ENCODE data around the gene CTXN1.
A peak's percentile ranks its signal among the peaks of the same experiment; 100 is the strongest.

The CTXN1 gene

DNA sequence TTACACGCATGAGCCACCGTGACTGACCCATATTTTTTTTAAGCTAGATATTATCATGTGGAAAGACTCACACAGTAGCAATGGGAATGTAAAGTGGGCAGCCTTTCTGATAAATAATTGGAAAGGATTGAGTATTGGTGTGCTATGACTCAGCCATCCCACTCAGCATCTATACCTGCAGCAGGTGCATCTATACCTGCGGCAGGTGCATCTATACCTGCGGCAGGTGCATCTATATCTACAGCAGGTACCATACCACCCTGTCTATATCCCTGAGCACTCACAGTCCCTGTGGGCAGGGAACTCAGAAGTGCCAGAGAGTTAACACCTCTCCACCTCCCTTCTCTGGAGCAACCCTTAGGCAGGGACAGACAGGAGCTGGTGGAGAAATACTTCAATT is 42.8 kb downstream of the CTXN1 start:
- CTCF ChIA-PET, result interaction anchor here (0.7 to 2.5 kb wide), 2 partner anchors 14 to 26 kb away, joined by 3 to 10 read pairs; no protein-coding TSS in a partner anchor
- POLR2A ChIA-PET, result interaction anchor here (0.8 to 1.1 kb wide), 2 partner anchors 15 to 17 kb away, joined by 3 read pairs; no protein-coding TSS in a partner anchor
- DNase-seq (ENCODE audit: extremely low spot score), result no peak
- TF ChIP-seq SP1 (IDR thresholded peaks at IDR 0.05), result no peak
- TF ChIP-seq SUZ12 (IDR thresholded peaks at IDR 0.05), result no peak
- TF ChIP-seq TARDBP (IDR thresholded peaks at IDR 0.05), result no peak
- TF ChIP-seq PKNOX1 (IDR thresholded peaks at IDR 0.05), result no peak
- no peak for TF ChIP-seq FOXM1 (IDR thresholded peaks at IDR 0.05; ENCODE audit: borderline replicate concordance)
- no peak for TF ChIP-seq BHLHE40 (IDR thresholded peaks at IDR 0.05; ENCODE audit: borderline replicate concordance)
- TF ChIP-seq CTBP1 (IDR thresholded peaks at IDR 0.05; ENCODE audit: borderline replicate concordance), result peak; percentile 13; the same call in 1 of the 2 replicates
- no peak for TF ChIP-seq FOXK2 (IDR thresholded peaks at IDR 0.05)

DNA sequence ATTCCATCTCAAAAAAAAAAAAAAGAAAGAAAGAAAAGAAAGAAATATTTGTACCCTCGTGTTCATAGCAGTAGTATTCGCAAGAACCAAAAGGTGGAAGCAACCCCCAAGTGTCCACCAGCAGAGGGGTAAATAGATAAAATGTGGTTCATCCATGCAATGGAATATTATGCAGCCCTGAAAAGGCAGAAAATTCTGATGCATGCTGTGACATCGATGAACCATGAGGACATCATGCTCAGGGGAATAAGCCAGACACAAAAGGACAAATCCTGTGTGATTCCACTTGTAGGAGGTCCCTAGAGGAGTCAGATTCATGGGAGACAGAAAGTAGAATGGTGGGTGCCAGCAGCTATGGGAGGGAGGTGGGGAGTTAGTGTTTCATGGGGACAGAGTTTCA is 44.0 kb downstream of the CTXN1 start:
- POLR2A ChIA-PET, result interaction anchor here (1.2 kb wide), 1 partner anchor 62 kb away, joined by 3 read pairs; the partner anchor contains the start of gene TIMM44
- no peak for DNase-seq (ENCODE audit: extremely low spot score)
- TF ChIP-seq SP1 (IDR thresholded peaks at IDR 0.05), result no peak
- TF ChIP-seq NFRKB (IDR thresholded peaks at IDR 0.05), result no peak
- TF ChIP-seq L3MBTL2 (conservative IDR thresholded peaks at IDR 0.05), result no peak
- no peak for TF ChIP-seq FOXM1 (IDR thresholded peaks at IDR 0.05; ENCODE audit: borderline replicate concordance)
- TF ChIP-seq TARDBP (IDR thresholded peaks at IDR 0.05), result no peak
- no peak for TF ChIP-seq CTBP1 (IDR thresholded peaks at IDR 0.05; ENCODE audit: borderline replicate concordance)
- no peak for TF ChIP-seq FOXK2 (IDR thresholded peaks at IDR 0.05)
- no peak for TF ChIP-seq LEF1 (IDR thresholded peaks at IDR 0.05; ENCODE audit: borderline replicate concordance)
- no peak for TF ChIP-seq ARNT (IDR thresholded peaks at IDR 0.05)
- TF ChIP-seq HDGF (IDR thresholded peaks at IDR 0.05; ENCODE audit: borderline replicate concordance), result no peak
- no peak for TF ChIP-seq FOXA1 (IDR thresholded peaks at IDR 0.05)
- TF ChIP-seq SUZ12 (IDR thresholded peaks at IDR 0.05), result no peak
- TF ChIP-seq BHLHE40 (IDR thresholded peaks at IDR 0.05; ENCODE audit: borderline replicate concordance), result no peak
- no peak for TF ChIP-seq ELF4 (IDR thresholded peaks at IDR 0.05)
- CTCF ChIA-PET, result interaction anchor here (2.5 kb wide), 1 partner anchor 12 kb away, joined by 10 read pairs; no protein-coding TSS in a partner anchor

DNA sequence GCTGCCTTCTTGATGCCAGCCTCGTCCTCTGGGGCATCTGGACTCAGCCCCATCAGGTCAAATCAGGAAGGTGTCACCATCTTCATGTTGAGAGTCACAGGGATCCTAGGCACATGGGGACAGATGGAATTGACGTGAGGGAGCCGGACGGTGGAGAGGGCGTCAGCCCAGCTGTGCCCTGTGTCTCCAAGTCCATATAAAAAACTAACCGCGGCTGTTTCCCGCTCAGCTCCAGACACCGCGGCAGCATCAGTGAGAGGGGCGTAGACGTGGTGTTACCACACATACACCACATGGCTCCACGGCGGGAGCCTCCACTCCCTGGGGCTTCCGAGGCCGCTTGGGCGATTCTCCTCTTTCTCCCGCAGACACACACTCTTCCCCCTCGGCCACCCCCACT is 46.1 kb downstream of the CTXN1 start:
- no peak for TF ChIP-seq LEF1 (IDR thresholded peaks at IDR 0.05; ENCODE audit: borderline replicate concordance)
- no peak for TF ChIP-seq PKNOX1 (IDR thresholded peaks at IDR 0.05)
- TF ChIP-seq ARNT (IDR thresholded peaks at IDR 0.05), result no peak
- no peak for TF ChIP-seq SUZ12 (IDR thresholded peaks at IDR 0.05)
- no peak for TF ChIP-seq NFRKB (IDR thresholded peaks at IDR 0.05)
- no peak for TF ChIP-seq ELF4 (IDR thresholded peaks at IDR 0.05)
- no peak for TF ChIP-seq BHLHE40 (IDR thresholded peaks at IDR 0.05; ENCODE audit: borderline replicate concordance)
- no peak for TF ChIP-seq SP1 (IDR thresholded peaks at IDR 0.05)
- TF ChIP-seq TARDBP (IDR thresholded peaks at IDR 0.05), result no peak
- TF ChIP-seq HDGF (IDR thresholded peaks at IDR 0.05; ENCODE audit: borderline replicate concordance), result no peak
- no peak for TF ChIP-seq FOXM1 (IDR thresholded peaks at IDR 0.05; ENCODE audit: borderline replicate concordance)
- TF ChIP-seq CTBP1 (IDR thresholded peaks at IDR 0.05; ENCODE audit: borderline replicate concordance), result no peak
- TF ChIP-seq L3MBTL2 (conservative IDR thresholded peaks at IDR 0.05), result no peak
- TF ChIP-seq FOXA1 (IDR thresholded peaks at IDR 0.05), result no peak
- TF ChIP-seq ZNF384 (IDR thresholded peaks at IDR 0.05), result no peak
- TF ChIP-seq FOXK2 (IDR thresholded peaks at IDR 0.05), result no peak
- DNase-seq (ENCODE audit: extremely low spot score), result no peak
- CTCF ChIA-PET, result interaction anchor here (0.9 kb wide), 1 partner anchor 24 kb away, joined by 3 read pairs; the partner anchor contains the start of gene MAP2K7

DNA sequence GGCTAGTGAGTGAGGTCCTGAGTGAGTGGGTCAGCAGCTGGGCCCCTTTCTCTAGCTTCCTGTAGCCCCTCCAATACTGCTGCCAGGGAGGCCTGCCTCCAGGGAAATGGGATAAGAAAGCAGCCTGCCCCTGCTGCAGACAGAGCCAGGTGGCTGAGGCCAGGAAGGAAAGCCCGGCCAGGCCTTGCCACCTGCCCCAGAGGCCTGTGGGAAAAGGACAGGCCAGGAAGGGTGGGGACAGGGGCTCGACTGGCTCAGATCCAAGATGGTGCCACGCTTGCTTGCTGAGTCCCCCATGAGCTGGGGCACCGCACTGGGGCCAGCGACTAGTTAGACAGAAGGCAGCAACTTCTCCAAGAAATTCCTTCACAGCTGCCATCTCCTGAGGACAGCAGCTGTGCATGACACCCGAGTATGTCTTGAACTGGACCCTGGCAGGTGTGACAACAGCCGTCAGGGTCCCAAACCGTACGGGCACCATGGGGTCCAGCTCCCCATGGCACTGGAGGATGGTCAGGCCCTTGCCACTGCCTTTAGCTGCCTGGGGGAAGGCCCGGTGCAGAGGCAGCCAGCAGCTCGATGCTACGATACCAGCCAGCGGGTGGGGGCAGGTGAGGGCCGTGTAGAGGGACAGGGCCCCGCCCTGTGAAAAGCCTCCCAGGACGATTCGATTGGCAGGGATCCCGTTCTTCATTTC is 46.7 kb downstream of the CTXN1 start:
- ChIA-PET CTCF (interaction anchor here (0.9 kb wide), 1 partner anchor 24 kb away, joined by 3 read pairs; the partner anchor contains the start of gene MAP2K7), POLR2A (interaction anchor here (0.8 kb wide), 1 partner anchor 65 kb away, joined by 4 read pairs; no protein-coding TSS in a partner anchor)
- TF ChIP-seq PKNOX1 (IDR thresholded peaks at IDR 0.05), result no peak
- TF ChIP-seq L3MBTL2 (conservative IDR thresholded peaks at IDR 0.05), result no peak
- no peak for TF ChIP-seq TARDBP (IDR thresholded peaks at IDR 0.05)
- no peak for TF ChIP-seq ZNF384 (IDR thresholded peaks at IDR 0.05)
- no peak for TF ChIP-seq ARNT (IDR thresholded peaks at IDR 0.05)
- TF ChIP-seq FOXM1 (IDR thresholded peaks at IDR 0.05; ENCODE audit: borderline replicate concordance), result no peak
- TF ChIP-seq HDGF (IDR thresholded peaks at IDR 0.05; ENCODE audit: borderline replicate concordance), result no peak
- TF ChIP-seq SUZ12 (IDR thresholded peaks at IDR 0.05), result no peak
- no peak for TF ChIP-seq ELF4 (IDR thresholded peaks at IDR 0.05)
- no peak for TF ChIP-seq BHLHE40 (IDR thresholded peaks at IDR 0.05; ENCODE audit: borderline replicate concordance)
- TF ChIP-seq FOXK2 (IDR thresholded peaks at IDR 0.05), result no peak
- TF ChIP-seq NFRKB (IDR thresholded peaks at IDR 0.05), result no peak
- TF ChIP-seq SP1 (IDR thresholded peaks at IDR 0.05), result no peak
- TF ChIP-seq CTBP1 (IDR thresholded peaks at IDR 0.05; ENCODE audit: borderline replicate concordance), result no peak
- no peak for DNase-seq (ENCODE audit: extremely low spot score)

More for the DNA sequence above, 46.1 kb downstream of the CTXN1 start:
- POLR2A ChIA-PET, result no interaction called here

- POLR2A ChIA-PET, result interaction anchor here (1.1 to 1.9 kb wide), 2 partner anchors 11 to 43 kb away, joined by 4 to 5 read pairs; partner anchors contain the start of genes LRRC8E and SNAPC2
- TF ChIP-seq SUZ12 (IDR thresholded peaks at IDR 0.05) (no peak), ELF4 (IDR thresholded peaks at IDR 0.05) (no peak), HDGF (IDR thresholded peaks at IDR 0.05; ENCODE audit: borderline replicate concordance) (no peak), L3MBTL2 (conservative IDR thresholded peaks at IDR 0.05) (no peak), ZNF384 (IDR thresholded peaks at IDR 0.05) (no peak), LEF1 (IDR thresholded peaks at IDR 0.05; ENCODE audit: borderline replicate concordance) (no peak), NFRKB (IDR thresholded peaks at IDR 0.05) (no peak), SP1 (IDR thresholded peaks at IDR 0.05) (no peak), FOXM1 (IDR thresholded peaks at IDR 0.05; ENCODE audit: borderline replicate concordance) (no peak), BHLHE40 (IDR thresholded peaks at IDR 0.05; ENCODE audit: borderline replicate concordance) (no peak), FOXA1 (IDR thresholded peaks at IDR 0.05) (no peak), TARDBP (IDR thresholded peaks at IDR 0.05) (no peak), CTBP1 (IDR thresholded peaks at IDR 0.05; ENCODE audit: borderline replicate concordance) (no peak), FOXK2 (IDR thresholded peaks at IDR 0.05) (no peak), ARNT (IDR thresholded peaks at IDR 0.05) (no peak), PKNOX1 (IDR thresholded peaks at IDR 0.05) (no peak)
- no peak for DNase-seq (ENCODE audit: extremely low spot score)
- CTCF ChIA-PET, result interaction anchor here (1.6 kb wide), 1 partner anchor 8 kb away, joined by 6 read pairs; no protein-coding TSS in a partner anchor
Measured at GRCh38 chr19:7877249-7877836, 48.6 kb downstream of the CTXN1 start.
